ENCODE results near the gene APOA4.
"Not testable (repeated sequence)": the region's sequence is repeated elsewhere in the genome, so short reads cannot be mapped to it uniquely, and the experiment has no call there.

Gene APOA4

DNA sequence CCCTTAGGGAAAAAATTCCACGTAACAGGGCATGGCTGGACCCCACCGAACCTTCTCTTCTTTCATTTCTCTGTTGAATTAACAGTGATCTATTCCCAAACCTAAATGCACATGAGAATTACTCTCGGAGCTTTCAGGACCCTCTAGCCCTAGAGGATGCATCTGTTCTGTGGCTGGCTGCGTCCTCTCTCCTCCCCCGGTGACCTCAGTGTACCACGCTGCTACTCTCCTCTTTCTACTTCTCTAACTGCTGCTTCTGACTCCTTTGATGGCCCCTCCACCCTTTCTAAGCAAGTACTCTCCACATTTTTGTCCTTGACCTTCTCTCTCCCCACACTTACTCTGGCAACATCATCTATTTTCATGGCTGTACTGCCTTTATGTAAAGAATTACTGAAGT, 26.4 kb upstream of the APOA4 start:
- no peak for DNase-seq (ENCODE audit: low read depth in 1 of 2, low spot score in 1 of 2)

DNA sequence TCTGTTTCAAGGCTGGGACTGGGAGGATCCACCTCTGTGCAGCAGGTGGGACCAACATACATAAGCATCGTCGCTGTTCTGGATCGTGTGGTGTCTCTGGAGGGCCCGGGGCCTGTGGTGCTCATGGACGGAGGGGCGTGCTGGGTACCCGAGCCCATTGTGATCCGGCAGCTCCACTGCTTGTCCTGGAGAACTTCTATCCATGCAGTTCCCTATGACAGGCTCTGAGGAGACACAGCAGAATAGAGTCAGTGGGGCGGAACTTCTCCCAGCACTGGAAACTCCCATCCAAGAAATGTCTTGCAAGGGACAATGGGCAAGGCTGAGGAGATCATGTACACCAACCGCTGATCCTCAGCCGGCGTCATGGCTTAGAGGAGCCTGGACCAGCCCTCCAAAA, 26.0 kb upstream of the APOA4 start:
- no peak for DNase-seq (ENCODE audit: low read depth in 1 of 2, low spot score in 1 of 2)

GRCh38 chr11:116847612-116848011, 24.5 kb upstream of the APOA4 start:
- DNase-seq (ENCODE audit: low read depth in 1 of 2, low spot score in 1 of 2), result no peak

DNA sequence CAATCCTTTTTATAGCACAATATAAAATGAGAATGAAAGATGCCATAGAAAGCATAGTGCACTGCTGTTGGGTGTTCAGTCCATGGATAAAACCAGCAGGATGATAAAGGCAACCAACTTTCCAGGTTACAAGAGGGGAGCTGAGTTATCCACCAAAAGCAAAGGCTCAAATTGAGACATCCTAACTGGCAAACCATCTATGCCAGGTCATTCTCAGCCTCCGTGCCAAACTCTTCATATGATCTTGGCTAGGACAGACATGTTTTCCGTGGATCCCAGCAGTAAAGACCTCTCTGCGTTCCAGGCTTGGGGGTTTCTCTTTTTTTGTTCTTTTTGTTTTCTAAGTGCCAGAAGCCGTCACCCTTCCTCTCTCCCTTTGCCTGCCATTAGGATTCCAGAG, 21.6 kb upstream of the APOA4 start:
- DNase-seq (ENCODE audit: low read depth in 1 of 2, low spot score in 1 of 2), result no peak

DNA sequence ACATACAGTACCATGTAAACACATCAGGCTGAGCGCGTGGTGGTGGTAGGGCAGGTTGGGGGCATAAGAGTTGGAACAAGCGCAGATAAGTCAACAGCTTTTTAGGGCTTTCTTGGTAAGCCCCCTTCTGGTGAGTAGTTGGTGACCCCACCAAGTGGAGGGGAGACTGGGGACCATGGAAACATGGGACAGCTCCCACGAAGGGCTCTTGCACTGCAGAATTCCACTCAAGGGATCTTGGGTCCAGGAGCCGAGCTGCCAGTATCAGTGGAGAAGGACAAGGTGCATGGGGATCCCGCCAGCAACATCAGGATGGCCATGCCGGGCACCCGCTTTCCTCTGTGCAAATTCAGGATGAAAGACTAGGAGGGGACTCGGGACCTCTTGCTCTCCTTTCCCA, 20.6 kb upstream of the APOA4 start:
- DNase-seq (ENCODE audit: low read depth in 1 of 2, low spot score in 1 of 2), result no peak

DNA sequence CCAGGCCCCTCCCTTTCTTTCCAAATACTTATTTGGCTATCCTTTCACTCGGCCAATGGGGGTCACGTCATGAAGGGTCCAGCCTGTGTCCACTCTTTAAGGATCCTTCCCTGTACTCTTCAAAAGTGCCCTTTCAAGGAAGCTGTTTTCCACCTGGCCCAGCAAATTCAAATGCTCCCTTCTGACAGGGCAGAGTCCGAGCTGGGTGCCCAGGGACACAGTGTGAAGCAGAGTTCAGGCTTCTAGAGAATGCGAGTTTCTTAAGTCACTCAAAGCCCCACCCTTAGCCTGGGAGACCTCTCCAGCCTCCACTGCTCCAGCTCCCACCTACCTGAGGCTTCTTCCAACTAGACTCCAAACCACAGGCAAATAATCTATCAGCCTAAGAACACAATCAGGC, 19.8 kb upstream of the APOA4 start:
- no peak for DNase-seq (ENCODE audit: low read depth in 1 of 2, low spot score in 1 of 2)

DNA sequence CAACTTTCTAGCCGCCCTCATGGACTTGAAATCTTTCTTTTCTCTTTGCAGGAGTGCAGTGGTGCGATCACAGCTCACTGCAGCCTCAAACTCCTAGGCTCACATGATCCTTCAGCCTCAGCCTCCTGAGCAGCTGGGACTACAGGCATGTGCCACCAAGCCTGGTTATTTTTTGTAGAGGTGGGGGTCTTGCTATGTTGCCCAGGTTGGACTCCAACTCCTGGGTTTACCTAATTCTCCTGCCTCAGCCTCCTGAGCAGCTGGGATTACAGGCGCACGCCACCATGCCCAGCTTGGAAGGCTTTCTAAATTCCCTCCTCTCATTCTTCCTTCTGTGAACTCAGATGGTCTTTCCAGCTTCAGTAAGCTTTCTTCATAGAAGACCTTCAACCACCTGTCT, 19.0 kb upstream of the APOA4 start:
- no peak for DNase-seq (ENCODE audit: low read depth in 1 of 2, low spot score in 1 of 2)

DNA sequence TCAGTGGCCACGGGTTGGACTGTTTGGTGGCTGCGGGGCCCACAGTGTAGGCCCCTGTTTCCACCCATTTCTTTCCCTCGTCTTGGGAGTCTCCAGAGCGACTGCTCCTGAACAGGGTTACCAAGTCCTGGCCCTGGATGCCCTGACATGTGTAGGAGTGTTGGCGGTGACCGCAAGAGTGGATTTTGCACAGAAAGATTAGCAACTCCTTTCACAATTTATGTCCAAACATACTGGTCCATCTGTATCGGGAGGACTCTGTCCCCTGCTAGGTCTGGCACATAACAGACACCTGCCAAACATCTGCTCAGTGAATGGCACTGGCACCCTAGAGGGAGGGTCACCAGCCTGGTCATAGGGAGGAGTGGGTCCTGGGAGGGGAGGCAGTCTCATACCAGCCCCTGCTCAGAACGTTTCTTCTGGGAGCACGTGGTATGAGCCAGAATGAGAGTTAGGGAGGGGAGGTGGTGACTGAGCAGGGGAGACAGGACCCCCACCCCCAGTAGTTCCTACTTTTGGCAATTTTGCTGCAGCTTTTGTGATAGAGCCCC, 17.7 kb upstream of the APOA4 start:
- no peak for DNase-seq (ENCODE audit: low read depth in 1 of 2, low spot score in 1 of 2)

GRCh38 chr11:116840224-116840745, 17.2 kb upstream of the APOA4 start:
- no peak for DNase-seq (ENCODE audit: low read depth in 1 of 2, low spot score in 1 of 2)

DNA sequence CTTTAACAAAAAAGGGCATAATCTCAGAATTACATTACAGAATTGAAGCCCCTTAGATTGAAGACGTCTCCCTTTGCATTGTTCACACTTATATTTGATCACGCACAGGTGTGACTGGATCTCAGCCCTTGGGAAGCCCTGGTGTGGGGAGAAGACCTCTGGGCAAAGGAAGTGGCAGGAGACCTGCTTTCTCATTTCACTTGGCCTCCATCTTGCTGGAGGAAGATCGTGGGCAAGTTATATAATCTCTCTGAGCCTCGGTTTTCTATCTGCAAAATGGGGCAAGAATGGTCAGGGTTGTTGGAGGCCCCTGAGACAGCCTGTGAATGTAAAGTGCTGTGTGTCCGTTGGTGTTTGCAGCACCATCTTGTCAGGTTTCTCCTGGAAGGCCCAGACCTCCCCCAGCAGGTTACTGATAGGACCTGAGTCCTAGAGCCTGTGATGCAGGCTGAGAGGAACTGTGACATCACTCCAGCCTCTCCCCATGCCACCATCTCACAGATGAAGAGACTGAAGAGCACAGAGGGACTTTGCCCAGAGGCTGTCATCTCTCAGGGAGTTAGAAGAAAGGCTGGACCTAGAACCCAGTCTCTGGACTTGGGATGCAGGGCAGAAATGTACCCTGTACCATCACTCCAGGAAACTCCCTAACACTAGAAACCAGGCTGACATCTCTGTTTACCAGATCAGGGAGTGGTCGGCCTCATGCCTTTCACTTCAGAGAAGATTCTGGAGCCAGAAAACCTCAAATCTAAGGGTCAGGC, 15.4 kb upstream of the APOA4 start:
- DNase-seq (ENCODE audit: low read depth in 1 of 2, low spot score in 1 of 2), result no peak

DNA sequence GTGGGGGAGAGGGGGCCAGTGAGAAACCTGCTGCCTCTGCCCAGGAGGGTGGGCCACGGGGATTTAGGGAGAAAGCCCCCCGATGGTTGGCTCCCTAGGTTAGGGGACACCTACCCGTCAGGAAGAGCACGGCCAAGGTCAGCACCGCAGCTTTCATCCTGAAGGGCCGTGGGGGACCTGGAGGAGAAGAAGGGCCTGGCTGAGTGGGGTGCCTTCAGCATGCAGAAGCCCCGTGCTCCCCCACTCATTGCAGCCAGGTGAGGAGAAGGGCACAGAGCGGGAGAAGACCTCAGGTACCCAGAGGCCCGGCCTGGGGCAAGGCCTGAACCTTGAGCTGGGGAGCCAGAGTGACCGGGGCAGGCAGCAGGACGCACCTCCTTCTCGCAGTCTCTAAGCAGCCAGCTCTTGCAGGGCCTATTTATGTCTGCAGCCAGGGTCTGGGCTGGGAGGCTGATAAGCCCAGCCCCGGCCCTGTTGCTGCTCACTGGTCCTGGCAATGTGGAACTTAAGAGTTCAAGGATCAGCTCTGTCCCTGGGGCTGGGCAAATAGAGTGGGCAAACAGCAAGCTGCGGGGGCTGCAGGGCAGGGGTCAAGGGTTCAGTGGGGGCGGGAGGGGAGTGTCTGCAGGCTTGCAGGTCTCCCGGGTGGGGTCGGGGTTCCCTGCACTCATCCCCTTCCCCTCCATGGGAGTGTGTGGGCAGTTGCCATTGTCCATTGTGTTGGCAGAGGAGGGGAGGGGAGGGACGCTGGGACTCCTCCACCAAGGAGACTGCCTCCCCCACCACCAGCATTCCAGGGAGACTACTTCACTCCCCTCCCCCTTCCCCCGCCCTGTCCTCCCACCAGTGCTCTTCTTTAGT, 14.4 kb upstream of the APOA4 start, which contains the start of gene APOA1:
Gene APOA1, minus strand, starts transcription at position 392 of the 861 bp plus-strand sequence. Its CDS starts 235 bp downstream, at position 157.
- no peak for DNase-seq (ENCODE audit: low read depth in 1 of 2, low spot score in 1 of 2)

DNA sequence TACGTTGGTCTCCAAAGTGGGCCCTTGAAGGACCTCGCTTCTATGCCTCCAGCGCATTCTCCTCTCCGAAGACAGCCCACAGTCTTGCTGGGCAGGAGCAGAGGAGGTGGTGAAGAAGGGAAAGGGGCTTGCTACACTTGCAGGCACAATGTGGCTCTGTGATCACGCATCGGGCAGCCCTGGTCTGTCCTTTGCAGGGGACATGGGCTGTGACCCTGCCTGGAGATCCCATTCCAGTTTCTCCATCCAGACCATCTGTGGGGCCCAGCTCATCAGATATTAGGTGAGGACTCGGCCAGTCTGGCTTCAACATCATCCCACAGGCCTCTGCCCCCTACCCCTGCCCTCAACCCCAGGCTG, 13.5 kb upstream of the APOA4 start:
- no peak for DNase-seq (ENCODE audit: low read depth in 1 of 2, low spot score in 1 of 2)

GRCh38 chr11:116835791-116836631, 12.9 kb upstream of the APOA4 start:
- DNase-seq (ENCODE audit: low read depth in 1 of 2, low spot score in 1 of 2), result peak; percentile 46 to 62

GRCh38 chr11:116835042-116835772, 12.1 kb upstream of the APOA4 start:
- DNase-seq (ENCODE audit: low read depth in 1 of 2, low spot score in 1 of 2), result no peak

DNA sequence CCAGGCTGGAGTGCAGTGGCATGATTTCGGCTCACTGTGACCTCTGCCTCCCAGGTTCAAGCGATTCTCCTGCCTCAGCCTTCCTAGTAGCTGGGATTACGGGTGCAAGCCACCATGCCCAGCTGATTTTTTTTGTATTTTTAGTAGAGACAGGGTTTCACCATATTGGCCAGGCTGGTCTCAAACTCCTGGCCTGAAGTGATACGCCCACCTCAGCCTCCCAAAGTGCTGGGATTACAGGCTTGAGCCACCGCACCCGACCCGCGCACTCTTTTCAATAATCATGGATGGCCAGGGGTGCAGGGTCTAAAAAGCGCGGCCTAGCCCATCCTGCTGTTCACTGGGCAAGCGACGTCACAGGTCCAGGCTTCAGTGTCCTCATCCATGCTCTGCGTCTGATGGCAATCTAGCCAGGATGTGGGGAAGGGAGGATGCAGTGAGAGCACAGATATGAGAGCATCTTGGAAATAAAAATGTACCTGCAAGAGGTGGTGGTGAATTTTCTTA, 11.5 kb upstream of the APOA4 start:
- not testable (repeated sequence) for DNase-seq (ENCODE audit: low read depth in 1 of 2, low spot score in 1 of 2)

DNA sequence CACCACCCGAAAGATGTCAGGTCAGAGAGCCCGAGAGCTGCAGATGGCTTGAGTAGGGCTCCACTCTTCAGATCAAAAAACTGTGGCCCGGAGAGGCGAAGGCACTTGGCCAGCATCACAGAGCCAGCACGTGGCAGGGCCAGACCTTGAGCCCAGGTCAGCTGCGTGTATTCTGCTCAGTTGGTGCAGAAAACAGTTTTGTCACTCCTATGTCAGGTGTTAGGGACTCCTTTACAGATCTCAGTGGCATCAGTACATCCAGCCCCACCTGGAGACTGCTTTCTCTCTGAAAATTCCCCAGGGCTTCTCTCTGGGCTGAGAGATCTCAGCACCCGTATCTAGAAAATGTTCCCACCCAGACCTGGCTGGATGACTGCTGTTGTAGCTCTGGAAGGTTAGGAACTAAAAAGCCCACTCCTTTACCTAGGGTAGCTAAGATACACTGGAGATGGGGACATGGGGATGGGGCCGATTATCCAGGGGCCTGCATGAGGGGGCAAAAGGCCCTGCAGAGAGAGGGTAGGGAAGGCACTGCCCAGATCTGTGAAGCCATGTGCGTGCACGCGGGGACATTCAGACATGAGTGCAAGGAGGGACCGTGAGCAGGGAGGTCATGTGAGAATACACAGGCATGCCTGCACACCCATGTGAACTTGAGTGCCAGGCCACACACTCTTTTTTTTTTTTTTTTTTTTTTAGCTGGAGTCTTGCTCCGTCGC, 10.9 kb upstream of the APOA4 start:
- DNase-seq (ENCODE audit: low read depth in 1 of 2, low spot score in 1 of 2), result no peak

- no peak for DNase-seq (ENCODE audit: low read depth in 1 of 2, low spot score in 1 of 2)
Measured at GRCh38 chr11:116833491-116833815, 10.3 kb upstream of the APOA4 start.

DNA sequence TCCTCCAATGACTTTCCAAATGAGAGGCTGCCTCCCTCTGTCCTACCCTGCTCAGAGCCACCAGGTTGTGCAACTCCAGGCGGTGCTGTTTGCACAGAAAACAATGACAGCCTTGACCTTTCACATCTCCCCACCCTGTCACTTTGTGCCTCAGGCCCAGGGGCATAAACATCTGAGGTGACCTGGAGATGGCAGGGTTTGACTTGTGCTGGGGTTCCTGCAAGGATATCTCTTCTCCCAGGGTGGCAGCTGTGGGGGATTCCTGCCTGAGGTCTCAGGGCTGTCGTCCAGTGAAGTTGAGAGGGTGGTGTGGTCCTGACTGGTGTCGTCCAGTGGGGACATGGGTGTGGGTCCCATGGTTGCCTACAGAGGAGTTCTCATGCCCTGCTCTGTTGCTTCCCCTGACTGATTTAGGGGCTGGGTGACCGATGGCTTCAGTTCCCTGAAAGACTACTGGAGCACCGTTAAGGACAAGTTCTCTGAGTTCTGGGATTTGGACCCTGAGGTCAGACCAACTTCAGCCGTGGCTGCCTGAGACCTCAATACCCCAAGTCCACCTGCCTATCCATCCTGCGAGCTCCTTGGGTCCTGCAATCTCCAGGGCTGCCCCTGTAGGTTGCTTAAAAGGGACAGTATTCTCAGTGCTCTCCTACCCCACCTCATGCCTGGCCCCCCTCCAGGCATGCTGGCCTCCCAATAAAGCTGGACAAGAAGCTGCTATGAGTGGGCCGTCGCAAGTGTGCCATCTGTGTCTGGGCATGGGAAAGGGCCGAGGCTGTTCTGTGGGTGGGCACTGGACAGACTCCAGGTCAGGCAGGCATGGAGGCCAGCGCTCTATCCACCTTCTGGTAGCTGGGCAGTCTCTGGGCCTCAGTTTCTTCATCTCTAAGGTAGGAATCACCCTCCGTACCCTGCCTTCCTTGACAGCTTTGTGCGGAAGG, 9.5 kb upstream of the APOA4 start:
- DNase-seq (ENCODE audit: low read depth in 1 of 2, low spot score in 1 of 2), result no peak

All from activated CD4-positive, alpha-beta T cell treated with anti-CD3 and anti-CD28 coated beads, Interleukin-2, amount 50 U/mL, for 24 hours (primary cell).